Dermis microvascular lymphatic vessel endothelial cell (primary cell): Measurements from ENCODE around the gene MGAT3. TPM values are rescaled to one million over a fixed set of nuclear protein-coding genes. Genes with fewer than 3 reads are reported as not detected.

Experiments used
- DNase-seq, 2 donors: peaks; one replicate each; pipeline versions ENCODE4 v3.0.0 to v3.0.0-alpha.2; 2010; ENCODE audit warnings: low read depth in 2 of 2
- total RNA-seq: library from RNA; depleted of rRNA; stranded (reverse); fragments of >200 nt; gene quantifications from 2 replicates; pipeline ENCODE4 v1.2.1, GENCODE V29; 2014

The MGAT3 gene
- total RNA-seq, 1 donor from 2014 or later = not detected

DNA sequence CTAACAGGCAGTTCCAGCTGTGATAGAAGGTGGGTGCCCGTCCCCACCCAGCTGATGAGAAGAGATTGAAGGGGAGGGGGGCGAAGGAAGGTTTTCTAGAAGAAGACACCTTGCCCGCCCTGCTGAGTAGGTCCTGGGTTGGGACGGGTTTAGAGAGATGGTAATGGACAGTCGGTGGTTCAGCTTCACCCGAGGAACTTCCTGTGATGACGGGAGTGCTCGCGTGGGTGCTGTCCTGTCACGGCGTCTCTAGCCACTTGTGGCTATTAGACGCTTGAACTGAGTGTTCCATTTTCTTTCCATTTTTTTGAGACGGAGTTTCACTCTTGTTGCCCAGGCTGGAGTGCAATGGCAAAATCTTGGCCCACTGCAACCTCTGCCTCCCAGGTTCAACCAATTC lies 27.6 kb upstream of the MGAT3 start:
- DNase-seq = no peak

DNA sequence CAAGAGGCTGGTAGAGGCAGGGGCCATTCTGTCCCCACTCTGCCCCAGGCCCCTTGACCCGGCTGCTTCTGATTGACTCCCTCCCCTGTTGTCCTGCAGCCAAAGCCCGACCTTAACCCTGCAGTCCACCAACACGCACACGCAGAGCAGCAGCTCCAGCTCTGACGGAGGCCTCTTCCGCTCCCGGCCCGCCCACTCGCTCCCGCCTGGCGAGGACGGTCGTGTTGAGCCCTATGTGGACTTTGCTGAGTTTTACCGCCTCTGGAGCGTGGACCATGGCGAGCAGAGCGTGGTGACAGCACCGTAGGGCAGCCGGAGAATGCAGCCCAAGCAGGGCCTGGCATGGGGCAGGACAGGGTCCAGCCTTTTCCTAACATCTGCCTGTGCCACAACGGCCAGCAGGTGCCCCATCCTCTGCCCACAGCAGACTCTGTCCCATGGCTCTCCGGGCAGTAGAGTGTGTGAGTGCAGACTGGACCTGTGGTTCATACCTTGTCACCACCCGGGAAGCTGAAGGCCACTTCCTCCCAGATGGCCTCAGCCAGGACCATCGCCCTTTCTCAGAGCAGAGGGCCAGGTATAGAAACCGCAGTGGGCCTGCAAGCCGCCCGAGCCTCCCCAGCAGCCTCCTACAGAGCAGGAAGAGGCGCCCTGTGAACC lies 26.8 kb upstream of the MGAT3 start:
- no peak for DNase-seq

DNA sequence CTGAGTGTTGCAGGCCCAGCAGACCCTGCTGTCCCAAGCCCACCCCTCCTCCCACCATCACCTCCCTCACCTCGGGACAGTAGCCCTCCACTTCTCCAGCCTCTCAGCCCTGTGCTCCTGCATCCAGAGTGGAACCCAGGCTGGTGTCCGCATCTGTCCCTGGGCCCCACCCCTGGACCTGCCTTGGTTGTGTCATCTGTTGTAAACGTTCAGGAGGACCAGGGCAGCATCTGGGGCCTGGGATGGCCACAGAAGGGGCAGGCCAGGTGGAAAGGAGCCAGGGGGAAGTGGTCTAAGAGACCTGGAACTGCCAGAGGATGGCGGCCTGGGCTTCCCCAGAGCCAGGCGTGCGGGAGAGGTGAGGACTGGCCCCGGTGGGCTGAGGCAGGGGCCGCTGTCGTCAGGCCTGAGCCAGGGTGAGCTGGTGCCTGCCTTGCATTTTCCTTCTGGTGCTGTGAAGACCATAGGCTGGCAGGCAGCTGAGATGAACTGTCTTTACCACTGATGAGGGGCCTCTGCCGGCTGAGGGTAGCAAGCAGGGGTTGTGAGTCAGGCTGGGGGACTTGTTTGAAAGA lies 26.1 kb upstream of the MGAT3 start:
- no peak for DNase-seq

DNA sequence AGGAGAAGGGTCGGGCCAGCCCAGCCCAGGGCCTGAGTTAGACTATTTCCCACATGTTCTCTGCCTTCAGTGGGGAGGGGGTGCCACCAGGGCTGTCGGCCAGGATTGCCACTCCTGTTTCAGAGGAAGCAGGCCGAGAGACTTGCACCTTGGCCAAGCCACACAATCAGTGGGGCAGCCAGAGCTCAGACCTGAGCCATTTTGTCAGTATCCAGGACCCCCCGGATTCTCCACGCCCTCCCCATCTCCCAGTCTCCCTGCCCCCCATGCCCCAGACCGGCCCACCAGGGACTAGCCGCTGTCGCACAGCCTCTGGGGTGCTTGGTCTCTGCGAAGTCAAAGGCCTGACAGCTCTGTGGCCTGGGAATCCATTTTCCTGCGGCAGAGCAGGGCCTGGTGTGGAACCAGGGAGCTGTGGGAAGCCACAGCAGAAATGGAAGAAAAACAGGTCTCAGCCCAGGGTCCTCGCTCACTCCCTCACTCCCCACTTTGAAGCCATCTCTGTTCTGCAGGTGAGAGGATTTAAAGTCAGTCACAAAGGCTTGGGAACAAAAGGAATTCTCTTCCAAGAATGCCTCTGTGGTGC lies 25.5 kb upstream of the MGAT3 start:
- DNase-seq = no peak

DNA sequence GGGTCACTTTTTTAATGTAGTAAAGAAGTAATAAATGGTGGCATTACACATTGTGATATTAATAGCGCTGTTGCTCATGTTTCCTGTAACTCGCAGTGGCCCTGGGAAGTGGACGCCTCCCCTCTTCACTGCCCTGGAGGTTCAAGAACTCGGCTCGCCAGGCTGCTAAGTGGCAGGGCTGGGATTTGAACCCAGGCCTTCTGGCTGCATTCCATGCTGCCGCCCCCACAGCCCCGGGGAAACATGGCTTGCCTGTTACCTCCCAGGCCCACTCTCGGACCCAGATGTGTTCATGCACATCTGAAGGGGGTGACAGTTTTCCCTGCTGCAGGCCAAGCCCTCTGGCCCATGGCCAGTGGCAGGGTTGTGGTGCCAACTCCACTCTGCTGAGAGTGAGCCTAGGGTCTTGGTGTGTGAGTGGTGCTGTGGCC lies 25.0 kb upstream of the MGAT3 start:
- peak; percentile 43 to 86 for DNase-seq

DNA sequence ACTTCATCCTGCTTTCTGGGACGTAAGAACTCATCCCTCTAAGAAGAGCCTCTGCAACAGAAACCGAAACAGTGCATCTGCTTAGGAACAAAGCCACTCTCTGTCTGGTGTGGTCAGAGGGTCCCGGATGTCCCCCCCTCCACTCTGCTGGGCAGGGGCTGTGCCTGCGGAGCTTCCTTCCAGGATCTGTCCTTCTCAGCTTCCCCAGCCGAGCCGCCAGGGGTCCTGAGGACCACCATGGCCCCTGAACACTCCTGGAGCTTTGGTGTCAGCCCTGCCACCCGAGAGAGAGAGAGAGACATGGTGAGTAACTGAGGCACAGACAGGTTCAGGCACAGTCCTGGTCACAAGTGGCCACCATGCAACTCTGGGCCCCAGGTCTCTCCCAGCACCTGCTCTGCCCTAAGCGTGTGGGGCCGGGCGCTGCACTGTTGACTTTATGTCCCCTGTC lies 24.4 kb upstream of the MGAT3 start:
- DNase-seq = no peak

DNA sequence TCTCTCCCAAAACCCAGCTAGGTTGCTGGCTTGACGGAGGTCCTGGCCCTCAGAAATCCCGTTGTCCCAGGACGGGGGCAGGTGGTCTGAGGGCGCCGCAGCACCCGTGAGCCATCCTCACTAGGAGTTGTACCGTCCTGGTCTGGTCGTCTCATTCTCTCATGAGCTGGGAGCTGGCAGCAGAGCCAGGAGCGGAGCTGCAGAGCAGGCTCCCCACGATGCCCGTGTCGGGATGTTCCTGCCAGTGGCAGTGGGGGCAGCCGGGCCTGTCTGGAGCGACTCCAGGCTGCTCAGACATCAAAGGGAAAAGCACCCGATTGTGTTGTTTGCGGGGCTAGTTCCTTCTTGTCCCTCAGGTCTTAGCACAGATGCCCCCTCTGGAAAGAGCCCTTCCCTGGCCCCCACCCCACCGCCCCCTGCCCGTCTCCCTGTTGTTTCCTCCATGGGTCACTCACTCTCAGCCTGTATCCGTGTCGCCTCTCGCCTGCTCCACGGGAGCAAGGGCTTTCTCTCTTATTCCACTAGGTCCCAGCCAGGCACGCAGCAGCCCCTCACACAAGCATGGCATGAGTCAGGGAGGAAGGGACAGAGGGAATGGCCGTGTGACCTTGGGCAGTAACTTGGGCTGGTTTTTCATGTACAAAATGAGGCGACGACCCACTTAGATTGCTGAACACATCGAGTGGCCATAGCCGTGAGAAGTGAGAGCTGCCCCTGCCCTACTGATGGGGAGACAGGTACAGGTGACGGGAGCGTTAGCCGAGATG lies 23.2 kb upstream of the MGAT3 start:
- DNase-seq = no peak

DNA sequence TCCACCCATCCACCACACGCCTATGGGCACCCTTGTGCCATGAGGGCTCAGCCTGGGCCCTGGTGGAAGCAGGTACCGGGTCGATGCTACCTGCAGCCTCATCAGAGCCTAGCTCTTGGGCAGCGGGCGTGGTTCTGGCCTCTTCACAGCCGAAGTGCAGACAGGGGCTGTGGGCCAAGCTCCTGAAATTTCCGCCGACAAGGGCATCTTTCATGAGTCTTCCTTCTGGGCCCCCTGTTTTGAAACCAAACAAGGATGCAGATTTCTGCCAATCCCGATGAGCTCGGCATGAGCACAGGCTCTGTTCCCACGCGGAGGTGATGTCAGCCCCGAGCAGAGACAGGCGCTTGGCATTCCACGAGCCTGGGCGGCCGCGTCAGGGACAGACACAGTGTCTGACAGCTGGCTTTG lies 22.6 kb upstream of the MGAT3 start:
- DNase-seq = no peak

DNA sequence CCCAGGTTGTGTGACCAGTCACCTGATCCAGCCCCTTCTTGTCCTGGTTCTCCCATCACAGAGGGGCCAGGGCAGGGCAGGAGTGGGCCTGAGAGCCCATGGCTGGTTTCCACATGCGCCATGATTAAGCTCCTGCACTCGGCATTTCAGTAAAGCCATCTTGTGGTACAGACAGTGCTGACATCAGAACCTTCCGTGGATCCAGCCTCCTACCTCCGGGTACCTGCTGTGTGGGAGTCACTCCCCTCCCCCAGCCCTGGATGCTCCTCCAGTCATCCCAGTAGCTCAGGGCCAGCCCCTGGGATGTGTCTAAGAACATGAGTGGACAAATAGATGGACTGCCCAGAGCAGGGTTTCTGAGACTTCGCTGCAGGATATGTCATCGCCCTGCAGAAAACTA lies 22.1 kb upstream of the MGAT3 start:
- DNase-seq = no peak

DNA sequence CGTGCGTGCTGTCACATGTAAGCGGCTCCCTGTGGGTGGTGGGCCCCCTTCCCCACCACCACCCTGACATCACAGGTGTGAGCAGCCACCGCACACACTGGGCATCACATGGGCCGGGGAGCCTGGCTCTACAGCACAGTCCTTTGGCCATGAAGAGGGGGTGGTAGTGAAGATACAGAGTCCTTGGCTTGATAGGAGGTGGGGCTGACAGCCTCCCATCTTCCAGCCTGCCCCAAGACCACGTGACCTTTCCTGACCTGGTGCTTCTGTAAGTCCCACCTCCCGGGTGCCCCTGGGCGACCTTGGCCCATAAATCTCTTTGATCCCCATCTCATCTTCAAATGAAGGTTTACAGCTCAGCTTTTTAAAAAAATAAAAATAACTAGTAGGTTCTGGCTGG lies 21.2 kb upstream of the MGAT3 start:
- DNase-seq = no peak

DNA sequence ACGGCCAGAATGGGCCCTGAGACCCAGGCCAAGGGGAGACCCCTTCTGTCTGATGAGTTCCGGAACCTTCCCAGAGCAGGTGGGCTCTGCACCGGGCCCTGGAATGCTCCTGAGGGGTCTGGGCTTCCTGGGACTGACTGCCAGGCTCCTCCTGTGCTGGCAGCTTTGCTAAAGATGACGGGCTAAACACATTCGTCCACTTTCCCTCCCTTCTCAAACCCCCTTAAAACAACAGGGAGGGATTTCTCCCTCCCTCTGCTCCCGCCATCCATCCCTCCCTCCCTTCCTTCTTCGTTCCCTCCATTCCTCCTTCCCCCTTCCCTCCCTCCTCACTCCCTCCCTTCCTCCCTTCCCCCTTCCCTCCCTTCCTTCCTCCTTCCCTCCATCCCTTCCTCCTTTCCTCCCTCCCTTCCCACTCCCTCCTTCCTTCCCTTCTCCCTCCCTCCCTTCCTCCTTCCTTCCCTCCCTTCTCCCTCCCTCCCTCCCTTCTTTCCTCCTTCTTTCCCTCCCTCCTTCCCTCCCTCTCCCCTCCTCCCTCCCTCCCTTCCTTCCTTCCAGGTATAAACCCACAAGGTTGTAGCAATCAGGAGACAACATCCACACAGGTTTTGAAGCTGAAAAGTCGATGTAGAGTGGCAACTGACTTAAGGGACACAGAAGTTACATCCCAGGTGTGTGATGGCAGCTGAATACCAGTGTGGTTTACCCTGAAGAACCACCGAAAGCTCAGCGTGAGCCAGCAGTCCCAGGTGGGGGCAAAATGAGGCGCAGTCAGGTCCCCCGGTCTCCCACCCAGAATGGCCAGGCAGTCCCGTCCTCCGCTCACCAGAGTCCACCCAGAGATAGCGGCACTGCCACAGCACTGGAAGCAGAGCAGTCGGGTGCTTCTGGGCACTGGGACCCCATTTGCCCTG lies 18.8 kb upstream of the MGAT3 start:
- DNase-seq = no peak

DNA sequence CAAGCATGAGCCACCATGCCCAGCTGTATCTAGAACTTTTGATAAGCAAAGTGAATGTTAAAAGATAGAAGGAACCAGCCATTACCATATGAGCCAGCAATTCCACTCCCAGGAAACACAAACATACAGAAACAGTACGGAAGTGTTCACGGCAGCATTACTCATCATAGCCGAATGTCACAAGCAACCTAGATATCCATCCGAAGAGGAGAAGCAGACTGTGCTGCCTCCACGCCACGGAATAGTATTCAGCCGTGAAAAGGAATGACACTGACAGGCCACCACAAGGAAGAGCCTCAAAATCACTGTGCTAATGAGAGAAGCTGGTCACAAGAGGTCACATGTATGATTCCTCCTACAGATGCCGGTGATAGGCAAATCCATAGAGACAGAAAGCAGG lies 17.6 kb upstream of the MGAT3 start:
- peak in 1 of 2 donors; percentile 18 for DNase-seq

DNA sequence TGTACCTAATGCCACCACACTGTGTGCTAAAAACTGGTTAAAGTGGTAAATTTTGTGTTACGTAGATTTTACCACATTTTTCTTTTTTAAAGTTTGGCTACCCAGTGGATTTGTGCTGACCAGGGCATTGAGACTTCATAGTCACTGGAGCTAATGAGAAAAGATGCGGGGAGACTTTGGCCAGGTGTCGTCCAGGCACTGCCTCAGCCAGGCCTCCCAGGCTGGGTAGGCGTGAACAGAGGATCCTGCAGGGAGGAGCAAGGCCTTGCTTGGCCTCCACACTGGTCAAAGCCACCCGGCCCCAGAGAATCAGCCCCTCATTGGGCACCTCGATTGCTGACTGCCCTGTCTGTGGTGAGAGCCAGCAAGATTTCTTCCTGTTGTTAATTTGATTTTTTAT lies 13.4 kb upstream of the MGAT3 start:
- no peak for DNase-seq

DNA sequence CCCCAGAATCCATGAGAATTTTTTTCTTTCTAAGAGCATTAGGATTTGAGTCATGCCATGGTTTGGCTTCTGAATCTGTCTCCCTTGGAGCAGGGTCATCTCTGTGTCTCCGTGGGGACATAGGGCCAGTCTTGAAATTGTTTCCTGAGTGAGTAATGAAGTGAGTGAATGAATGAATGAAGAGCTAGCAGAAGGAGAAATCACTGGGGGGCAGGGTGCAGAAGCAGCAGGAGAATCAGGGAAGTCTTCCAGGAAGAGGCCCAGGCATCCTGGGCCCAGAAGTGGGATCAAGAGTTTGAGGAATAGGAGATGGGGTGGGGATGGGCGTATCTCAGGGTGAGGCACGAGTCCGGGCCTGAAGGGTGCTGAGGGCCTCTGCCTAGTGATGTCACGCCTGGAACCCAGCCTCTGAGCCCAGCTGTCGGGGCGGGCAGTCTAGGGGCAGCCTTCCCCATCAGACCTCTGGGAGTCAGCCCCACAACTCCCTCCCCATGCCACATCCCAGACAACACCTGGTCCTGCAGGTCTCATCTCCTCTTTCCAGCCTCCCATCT lies 12.5 kb upstream of the MGAT3 start:
- no peak for DNase-seq

DNA sequence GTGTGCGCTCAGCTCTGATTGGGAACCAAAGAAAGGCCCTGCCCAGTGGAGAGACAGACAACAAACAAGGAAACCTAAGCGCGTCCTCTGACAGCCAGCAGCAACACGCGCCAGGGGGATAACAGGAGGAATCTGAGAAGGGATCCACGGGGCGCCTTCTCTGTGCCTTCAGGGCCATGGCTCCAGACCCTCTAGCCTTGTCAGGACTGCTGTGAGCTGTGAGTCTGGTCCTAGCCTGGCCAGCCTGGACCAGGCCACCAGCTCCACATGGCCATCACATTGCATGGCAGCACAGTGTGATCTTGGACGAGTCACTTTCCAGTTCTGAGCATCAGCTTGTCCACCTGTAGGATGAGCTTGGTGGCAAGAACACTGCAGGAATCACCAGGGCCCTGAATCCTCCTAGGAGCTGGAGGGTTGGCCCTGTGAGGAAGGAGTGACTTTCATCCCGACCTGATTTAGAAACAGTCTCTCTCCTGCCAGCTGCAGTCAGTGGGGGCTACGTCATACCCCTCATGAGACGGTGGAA lies 11.8 kb upstream of the MGAT3 start:
- DNase-seq = no peak

DNA sequence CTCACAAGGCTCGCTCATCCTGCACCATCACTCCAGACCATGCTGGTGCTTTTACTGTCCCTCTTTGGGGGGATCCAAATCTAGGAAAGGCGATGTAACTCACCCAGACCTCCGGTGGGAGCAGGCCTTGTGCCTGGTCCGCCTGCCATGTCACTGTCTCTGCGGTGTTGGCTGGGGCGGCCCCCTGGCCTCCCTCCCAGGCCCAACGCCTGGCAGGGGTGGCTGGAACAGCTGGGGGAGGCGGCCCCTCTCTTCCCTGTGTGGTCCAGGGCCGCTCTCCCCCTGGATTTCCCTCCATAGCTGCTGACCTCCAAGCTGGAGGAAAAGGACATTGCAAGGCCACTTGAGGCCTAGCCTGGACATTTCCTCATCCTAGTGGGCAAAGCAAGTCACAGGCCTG lies 11.1 kb upstream of the MGAT3 start:
- DNase-seq = no peak

DNA sequence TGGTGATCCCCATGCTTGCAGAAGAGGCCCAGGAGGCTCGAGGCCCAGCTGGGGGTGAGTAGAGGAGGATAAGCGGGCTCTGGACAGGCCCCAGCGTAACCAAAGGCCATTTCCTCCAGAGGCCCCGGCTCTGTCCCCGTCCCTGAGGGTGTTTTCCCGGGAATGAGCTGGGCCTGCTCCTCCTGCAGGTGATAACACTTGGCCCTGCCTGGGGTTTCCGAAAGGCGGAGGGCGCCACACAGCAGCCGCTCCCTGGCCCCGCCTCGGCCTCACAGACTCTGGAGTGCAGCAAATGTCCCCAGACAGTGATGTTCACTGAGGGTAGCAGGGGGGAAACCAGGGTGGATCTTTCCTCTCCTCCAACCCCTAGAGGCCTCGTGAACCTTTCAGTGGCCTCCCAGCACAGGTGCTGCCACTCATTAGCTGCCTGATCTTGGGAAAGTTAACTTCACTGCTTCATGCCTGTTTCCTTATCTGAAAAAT lies 10.5 kb upstream of the MGAT3 start:
- no peak for DNase-seq

DNA sequence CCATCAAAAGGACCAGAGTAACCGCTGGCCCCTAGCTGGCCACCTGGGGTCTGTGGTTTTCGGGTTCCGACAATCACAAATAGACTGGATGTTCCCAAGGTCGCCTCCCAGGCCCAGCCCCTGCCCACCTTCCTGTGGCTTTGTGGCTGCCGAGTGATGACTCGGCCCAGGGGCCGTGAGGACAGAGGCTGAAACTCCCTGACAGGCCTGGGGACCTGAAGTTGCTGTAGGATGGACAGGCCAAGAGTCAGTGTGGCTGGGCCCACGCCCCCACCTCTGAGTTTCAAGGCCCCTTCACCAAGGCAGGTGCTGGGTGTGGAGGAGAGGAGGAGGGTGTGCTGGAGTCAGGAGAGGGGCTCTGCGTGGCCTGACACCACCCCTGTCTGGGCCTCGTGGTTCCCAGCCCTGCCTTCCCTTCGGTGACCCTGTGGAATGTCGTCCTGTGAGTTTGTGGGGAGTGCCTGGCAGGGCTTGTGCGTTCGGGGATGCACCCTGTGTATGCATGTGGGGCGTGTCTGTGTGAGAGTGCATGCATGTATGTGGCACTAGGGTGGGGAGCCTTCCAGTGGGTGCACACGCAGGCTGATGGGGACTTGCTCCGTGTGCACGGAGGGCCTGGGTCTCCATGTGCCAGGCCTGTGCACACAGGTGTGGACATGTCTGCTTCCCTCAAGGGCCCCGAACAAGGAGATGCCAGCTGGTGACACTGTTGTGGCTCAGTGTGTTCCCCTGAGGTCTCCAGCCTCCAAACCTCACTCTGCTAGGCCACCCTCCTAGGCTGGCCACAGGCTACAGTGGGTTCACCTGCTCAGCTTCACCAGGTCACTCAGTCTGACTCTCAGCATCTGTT lies 8.4 kb upstream of the MGAT3 start:
- no peak for DNase-seq

DNA sequence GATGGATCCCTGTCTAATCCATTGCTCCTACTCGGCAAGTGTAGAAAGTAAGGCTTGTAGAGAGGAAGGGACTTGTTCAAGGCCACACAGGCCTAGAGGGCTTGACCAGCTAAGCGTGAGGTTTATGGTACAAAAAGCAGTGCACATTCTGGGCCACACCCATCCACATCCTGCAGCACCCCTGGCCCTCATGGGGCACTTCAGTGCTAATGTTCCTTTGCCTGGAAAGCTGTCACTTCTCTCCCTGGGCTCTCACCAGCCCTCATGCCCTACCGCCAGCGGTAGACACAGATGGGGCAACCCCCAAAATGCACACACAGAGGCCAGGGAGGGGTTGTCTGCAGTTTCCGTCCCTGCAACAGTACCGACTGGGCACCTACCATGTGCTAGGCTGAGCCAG lies 7.1 kb upstream of the MGAT3 start:
- DNase-seq = no peak
